OCI-M2 (cell line): ENCODE results near the gene POU2F3.

Experiments used
- DNase-seq: peaks from one replicate; lab custom pipeline; 2025; ENCODE audit not compliant: unreplicated experiment; lab: John Stamatoyannopoulos, UW

The POU2F3 gene

DNA sequence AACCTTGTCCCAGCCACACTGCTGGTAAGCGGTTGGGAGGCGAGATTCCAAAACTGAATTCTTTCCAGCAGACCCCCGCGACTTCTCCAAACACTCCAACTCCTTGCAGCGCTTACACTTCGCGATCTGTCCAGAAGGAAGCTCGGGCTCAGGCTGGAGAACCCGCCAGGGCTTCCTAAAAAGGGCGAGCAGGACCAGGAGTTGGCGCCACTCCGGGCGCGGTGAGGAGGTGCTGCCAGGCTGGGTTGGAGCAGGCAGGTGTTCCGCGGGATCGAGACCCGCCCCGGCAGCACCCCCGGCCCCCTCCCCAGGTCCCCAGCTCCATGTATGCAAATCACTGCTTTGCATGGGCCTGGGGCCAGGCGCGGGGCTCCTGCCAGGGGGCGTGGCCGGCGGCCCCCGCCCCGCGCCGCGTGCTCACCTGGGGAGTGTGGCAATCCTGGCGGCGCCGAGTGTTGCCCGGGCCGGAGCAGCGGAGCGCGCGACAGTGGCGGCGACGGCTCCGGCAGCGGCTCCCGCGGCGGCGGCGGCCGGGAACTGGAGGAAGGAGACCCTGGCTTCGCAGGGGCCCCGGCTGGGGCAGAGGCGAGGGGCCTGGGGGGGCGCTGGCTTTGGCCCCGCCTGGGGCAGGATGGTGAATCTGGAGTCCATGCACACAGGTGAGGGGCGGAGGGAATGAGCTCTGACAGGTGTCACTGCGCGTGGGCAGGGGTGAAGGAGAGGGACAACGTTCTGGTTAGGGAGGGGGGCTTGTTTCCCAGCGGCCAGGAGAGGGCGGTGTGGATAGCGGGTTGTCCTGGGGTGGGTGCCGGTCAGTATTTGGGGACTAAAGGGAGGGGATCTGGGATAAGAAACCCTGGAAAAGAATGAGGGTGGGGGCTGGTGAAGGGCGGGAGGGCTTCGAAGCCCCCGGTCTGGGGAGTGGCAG lies at the start of gene POU2F3:
Gene POU2F3, plus strand, starts transcription at position 428 of the 928 bp plus-strand sequence. Its CDS starts 204 bp downstream, at position 632.
- DNase-seq, result no peak

- DNase-seq, result no peak
These were observed 48.9 kb upstream of the POU2F3 start for GRCh38 chr11:120191058-120191457.

- DNase-seq, result no peak
These were observed 46.9 kb upstream of the POU2F3 start for GRCh38 chr11:120192831-120193625.

DNA sequence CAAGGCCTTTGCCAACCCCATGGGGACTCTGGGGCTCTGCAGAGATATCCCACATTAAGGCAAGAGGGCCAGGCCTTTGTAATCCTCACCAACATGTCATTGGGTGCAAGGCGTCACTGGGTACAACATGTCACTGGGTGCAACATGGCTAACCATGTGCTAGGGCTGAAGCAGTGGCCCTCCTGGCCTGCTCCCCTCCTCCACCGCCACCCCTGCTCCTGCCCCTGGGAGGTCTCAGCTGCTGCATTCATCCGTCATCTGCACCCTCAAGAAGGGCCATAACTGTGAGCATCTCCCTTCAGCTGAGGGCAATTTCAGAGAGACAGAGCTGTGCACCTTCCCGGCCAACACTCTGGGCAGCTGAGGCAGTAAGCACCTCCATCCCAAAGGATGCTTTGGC lies 45.8 kb upstream of the POU2F3 start:
- no peak for DNase-seq

DNA sequence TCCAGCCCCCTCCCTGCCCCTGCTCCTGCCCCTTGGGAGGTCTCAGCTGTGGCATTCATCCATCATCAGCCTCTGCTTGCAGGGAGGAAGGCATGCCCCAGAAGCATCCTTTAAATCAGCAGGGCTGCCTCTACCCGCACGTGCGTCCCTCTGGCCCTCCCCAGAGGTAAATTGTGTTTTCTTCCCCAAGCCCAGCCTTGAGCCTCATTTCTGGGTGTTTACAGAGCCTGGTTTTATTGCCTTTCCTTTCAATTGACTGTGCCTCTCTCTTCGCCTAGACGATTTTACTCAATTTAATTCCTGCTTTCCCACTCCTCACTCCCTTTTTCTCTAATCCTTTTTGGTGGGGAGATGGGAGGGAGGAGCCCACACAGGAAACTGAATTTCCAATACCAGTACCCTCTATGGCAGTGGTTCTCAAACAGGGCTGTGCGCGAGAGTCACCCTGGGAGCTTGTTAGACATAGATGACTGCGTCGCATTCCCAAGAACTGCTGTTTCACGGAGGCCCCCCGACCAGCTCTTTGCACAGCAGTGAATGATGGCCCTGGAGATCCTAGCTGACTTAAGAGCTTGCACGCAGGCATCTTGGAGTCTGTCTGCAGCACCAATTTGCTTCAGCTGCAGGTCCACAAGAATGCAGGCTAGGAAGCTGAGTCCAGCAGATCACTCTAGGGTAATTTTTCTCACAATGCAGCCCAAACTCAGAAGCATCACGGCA lies 44.2 kb upstream of the POU2F3 start:
- no peak for DNase-seq

DNA sequence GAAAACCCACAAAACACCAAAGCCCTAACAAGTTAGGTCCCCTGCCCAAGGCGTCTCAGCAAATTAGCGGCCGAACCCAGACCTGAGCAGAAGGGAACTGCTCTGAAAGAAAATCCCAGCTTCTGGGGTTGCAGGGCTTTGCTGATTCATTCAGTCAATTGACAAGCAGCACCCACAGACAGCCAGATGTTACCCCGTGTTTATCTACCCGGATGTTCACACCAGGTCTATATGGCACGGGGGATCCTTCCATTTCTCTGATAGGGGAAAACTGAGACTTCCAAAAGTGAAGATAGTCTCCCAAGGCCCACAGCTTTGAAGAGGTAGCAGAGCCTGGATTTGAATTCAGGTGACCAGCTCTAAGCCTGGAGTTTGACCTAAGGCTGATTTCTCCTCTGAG lies 43.1 kb upstream of the POU2F3 start:
- DNase-seq, result no peak

DNA sequence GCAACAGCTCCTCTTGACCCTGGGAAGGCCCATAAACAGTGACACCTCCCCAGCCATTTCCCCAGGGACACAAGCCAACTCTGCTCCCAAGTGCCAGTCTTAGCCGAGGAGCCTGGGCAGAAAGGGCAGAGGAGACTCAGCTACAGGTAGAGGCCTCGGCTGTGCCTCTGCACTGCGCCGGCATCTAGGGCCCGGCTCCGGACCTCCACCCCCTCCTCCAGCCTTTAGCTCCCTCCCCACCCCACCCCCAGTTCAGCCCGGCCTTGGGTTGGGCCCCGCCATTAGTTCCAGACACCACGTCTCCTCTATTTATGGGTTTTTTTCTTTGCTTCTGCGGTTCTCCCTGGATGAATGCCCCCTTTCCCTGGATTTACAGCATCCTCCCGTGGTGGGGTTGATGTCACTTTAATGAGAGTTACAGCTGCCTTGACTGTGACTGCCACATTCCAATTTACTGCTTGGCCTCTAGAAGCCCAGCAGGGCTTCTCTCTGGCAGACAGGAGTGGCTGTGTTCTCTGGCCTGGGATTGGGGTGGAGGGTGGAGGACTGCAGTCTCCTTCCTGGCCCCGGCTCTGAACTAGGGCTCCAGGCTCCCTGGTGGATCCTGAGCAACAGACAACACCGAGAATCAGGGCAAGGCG lies 42.6 kb upstream of the POU2F3 start:
- no peak for DNase-seq

DNA sequence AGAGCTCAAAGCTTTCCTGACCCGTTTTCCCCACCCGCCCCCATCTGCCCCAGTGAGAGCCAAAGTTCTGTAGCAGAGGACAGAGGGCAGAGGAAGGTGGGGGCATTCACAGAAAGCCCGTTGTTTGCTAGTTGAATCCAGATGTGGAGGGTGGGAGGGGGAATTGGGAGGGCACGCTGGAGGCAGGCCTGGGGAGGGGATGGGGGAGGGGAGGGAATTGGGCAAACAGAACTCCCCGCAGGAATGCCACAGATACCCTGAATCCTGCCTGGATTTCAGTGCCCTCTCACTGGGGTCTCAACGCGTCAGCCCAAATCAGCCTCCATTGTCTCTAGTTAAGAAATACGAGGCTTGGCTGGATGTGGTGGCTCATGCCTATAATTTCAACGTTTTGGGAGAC lies 42.0 kb upstream of the POU2F3 start:
- no peak for DNase-seq

DNA sequence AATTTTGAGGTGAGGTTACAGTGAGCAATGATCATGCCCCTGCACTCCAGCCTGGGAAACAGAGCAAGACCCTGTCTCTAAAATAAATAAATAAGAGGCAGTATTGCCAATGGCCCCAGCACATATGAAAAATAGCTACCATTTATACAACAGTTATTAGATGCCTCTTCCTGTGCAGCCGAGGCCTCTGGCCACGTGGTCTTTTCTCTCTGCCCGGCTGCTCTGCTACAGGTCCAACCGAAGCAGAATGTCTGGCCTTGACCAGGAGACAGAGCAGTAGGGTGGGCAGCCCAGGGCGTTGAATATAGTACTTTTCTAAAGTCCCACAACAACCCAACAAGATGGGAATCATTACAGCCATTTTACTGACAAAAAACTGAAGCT lies 41.5 kb upstream of the POU2F3 start:
- no peak for DNase-seq

DNA sequence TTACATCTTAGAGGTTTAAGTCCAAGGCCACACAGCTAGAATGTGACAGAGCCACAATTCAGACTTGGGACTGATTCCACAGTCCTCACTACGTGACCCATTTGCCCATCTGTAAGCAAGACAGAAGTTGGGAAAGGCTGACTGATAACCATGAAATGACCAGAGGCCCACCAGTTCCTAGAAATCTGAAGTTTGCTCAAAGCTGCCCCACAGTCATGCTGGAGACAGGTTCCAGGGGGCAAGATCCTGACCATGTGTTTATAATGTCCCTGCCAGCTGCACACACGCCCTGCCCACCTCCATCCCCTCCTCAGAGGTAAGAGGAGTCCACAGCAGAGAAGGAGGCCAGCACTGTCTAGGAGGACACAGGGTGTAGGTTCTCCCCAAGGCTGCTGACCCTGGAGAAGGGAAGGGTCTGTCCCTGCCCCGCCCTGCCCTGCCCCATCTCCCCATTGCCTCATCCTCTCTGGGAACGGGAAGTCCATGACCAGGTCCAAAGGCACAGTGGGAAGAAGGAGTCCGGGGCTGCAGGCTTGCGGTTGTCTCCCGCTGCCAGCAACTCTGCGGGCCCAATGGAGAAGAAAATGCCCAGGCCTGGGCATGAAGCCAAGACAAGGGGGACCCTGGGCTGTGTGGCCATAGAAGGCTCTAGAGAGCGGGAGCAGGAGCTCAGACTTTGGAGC lies 41.0 kb upstream of the POU2F3 start:
- DNase-seq, result no peak

DNA sequence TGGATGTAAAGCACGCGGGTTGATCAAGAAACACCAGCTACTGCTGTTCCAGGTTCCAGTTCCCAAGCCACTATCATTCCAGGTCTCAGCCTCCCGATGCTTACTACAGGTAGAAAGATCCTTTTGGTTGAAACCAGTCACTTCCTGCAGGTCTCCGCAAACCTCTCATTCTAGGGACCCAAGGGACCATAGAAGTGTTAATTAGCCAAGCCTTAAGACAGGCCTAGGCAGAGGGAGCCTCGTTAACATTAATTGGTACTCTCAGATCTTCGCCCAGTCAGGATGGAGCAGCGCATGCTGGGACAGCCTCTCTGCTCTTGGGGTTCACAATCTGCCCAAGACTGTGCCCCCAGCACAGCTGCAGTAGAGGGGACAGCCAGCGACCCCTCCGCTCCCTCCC lies 40.3 kb upstream of the POU2F3 start:
- no peak for DNase-seq

DNA sequence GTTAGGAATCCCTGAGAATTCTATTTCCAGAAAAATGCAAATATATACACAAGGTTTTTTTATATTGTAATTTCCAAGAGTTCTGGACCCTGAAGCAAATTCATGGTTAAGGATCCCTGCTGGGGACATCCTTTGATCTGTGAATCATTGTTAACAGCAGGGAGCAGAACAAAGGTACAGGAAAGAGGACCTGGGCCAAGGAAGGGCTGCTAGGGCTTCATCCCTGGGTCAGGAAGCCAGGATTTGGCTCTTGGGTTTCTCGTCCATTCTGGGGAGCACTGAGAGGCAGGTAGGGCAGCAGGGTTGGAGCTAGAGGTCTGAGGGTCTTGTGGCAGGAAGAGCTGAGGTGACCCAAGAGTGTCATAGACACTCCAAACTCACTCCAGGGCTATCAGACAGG lies 39.3 kb upstream of the POU2F3 start:
- DNase-seq, result no peak

- no peak for DNase-seq
These were observed 38.3 kb upstream of the POU2F3 start for GRCh38 chr11:120201653-120202052.

- DNase-seq, result no peak
These were observed 36.3 kb upstream of the POU2F3 start for GRCh38 chr11:120203626-120204025.

DNA sequence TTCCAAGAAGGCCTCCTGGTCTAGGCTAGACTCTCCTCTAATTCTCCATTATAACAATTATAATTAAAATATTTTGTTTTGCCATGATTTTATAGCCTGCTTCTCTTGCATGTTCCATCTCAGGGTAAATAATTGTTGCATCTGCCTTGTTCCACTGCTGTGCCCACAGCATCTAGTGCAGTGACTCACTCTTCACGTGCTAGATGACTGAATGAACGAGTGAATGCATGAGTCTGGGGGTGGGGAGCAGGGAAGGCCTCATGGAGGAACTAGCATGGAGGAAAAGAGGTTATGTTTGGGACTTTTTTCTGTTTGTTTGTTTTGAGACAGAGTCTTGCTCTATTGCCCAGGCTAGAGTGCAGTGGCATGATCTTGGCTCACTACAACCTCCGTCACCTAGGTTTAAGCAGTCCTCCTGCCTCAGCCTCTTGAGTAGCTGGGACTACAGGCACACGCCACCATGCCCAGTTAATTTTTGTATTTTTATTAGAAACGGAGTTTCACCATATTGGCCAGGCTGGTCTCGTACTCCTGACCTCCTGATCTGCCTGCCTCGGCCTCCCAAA lies 34.3 kb upstream of the POU2F3 start:
- DNase-seq, result no peak

- no peak for DNase-seq
These were observed 32.4 kb upstream of the POU2F3 start for GRCh38 chr11:120207512-120207911.

- DNase-seq, result no peak
These were observed 31.9 kb upstream of the POU2F3 start for GRCh38 chr11:120208001-120208441.

GRCh38 chr11:120208777-120209176 lies 31.2 kb upstream of the POU2F3 start:
- DNase-seq, result no peak

- DNase-seq, result no peak
These were observed 30.0 kb upstream of the POU2F3 start for GRCh38 chr11:120209746-120210625.
